HG03135 (cell line): Measurements from ENCODE around the gene NARS2.
"Not testable (repeated sequence)": the region's sequence is repeated elsewhere in the genome, so short reads cannot be mapped to it uniquely, and the experiment has no call there.

Experiments used
- ATAC-seq: cut with Tn5 transposase; IDR thresholded peaks from one replicate; pipeline ENCODE4 v1.9.1; 2021; ENCODE audit warnings: mild to moderate bottlenecking, moderate library complexity; ENCODE audit not compliant: unreplicated experiment

NARS2 gene

GRCh38 chr11:78576549-78577097 lies 2.0 kb upstream of the NARS2 start:
- ATAC-seq: no peak

- ATAC-seq: no peak
Measured at GRCh38 chr11:78575478-78575877, 814 bp upstream of the NARS2 start.

- ATAC-seq: no peak
Measured at GRCh38 chr11:78573681-78574080, 983 bp downstream of the NARS2 start.

- ATAC-seq: no peak
Measured at GRCh38 chr11:78573271-78573670, 1.4 kb downstream of the NARS2 start.

- no peak for ATAC-seq
Measured at GRCh38 chr11:78572394-78572793, 2.3 kb downstream of the NARS2 start.

- no peak for ATAC-seq
Measured at GRCh38 chr11:78570031-78570430, 4.6 kb downstream of the NARS2 start.

- no peak for ATAC-seq
Measured at GRCh38 chr11:78567209-78567608, 7.5 kb downstream of the NARS2 start.

- ATAC-seq: no peak
Measured at GRCh38 chr11:78564490-78565467, 9.9 kb downstream of the NARS2 start.

- ATAC-seq: not testable (repeated sequence)
Measured at GRCh38 chr11:78564037-78564436, 10.6 kb downstream of the NARS2 start.

- ATAC-seq: not testable (repeated sequence)
Measured at GRCh38 chr11:78563090-78563489, 11.6 kb downstream of the NARS2 start.

GRCh38 chr11:78562398-78562797 lies 12.3 kb downstream of the NARS2 start:
- no peak for ATAC-seq

- no peak for ATAC-seq
Measured at GRCh38 chr11:78560826-78561484, 13.7 kb downstream of the NARS2 start.

- no peak for ATAC-seq
Measured at GRCh38 chr11:78560153-78560552, 14.5 kb downstream of the NARS2 start.

- no peak for ATAC-seq
Measured at GRCh38 chr11:78557236-78557635, 17.4 kb downstream of the NARS2 start.

- ATAC-seq: no peak
Measured at GRCh38 chr11:78555592-78555991, 19.1 kb downstream of the NARS2 start.

GRCh38 chr11:78552881-78553280 lies 21.8 kb downstream of the NARS2 start:
- no peak for ATAC-seq

GRCh38 chr11:78552139-78552538 lies 22.5 kb downstream of the NARS2 start:
- not testable (repeated sequence) for ATAC-seq

- no peak for ATAC-seq
Measured at GRCh38 chr11:78551066-78551465, 23.6 kb downstream of the NARS2 start.

GRCh38 chr11:78549624-78550409 lies 24.8 kb downstream of the NARS2 start:
- no peak for ATAC-seq

GRCh38 chr11:78548911-78549590 lies 25.6 kb downstream of the NARS2 start:
- ATAC-seq: no peak
